HL-60 (cell line): ENCODE measurements around the gene UBL3.

Experiments
- DNase-seq, 2 experiments: peaks; one replicate each; pipeline ENCODE4 v3.0.0-alpha.2; 2010 to 2020; ENCODE audit warnings: low read depth in 1 of 2, low spot score in 1 of 2
- H3K27ac ChIP-seq: fragments of 250-450 bp; sonication (Bioruptor Pico); replicated peaks from 2 replicates; pipeline ENCODE4 v1.5.1; 2020; ENCODE audit warnings: mild to moderate bottlenecking, moderate library complexity
- H3K27me3 ChIP-seq: fragments of 250-450 bp; sonication (Bioruptor Pico); 2 replicates; pipeline ENCODE4 v1.5.1; 2021; ENCODE audit warnings: mild to moderate bottlenecking, moderate library complexity; ENCODE audit not compliant: insufficient read depth, poor library complexity, severe bottlenecking
- H3K4me3 ChIP-seq: replicated peaks from 2 replicates; pipeline ENCODE4 v1.5.1; 2011; ENCODE audit warnings: mild to moderate bottlenecking, control low read depth, low read length; ENCODE audit not compliant: insufficient read depth
- GABPA ChIP-seq: IDR thresholded peaks from 2 replicates; pipeline ENCODE4 v1.6.1; 2012; ENCODE audit warnings: low read depth
- POLR2AphosphoS5 ChIP-seq: IDR thresholded peaks from 2 replicates; pipeline ENCODE4 v1.6.1; 2012; ENCODE audit warnings: low read depth
- REST ChIP-seq: IDR thresholded peaks from 2 replicates; pipeline ENCODE4 v1.6.1; 2012; ENCODE audit warnings: low read depth; ENCODE audit not compliant: insufficient replicate concordance
- SPI1 ChIP-seq: IDR thresholded peaks from 2 replicates; pipeline ENCODE4 v1.6.1; 2012; ENCODE audit warnings: low read depth, mild to moderate bottlenecking, borderline replicate concordance
- long read RNA-seq: library from polyadenylated mRNA; unstranded; transcript quantifications from one replicate; pipeline ENCODE4 v2.0.0, GENCODE V29; 2020
- TF ChIP-seq, protein P1 (sequence below): IDR thresholded peaks from one replicate; pipeline ENCODE4 v1.5.1; 2011; ENCODE audit warnings: low read length, control low read depth, inconsistent platforms; ENCODE audit not compliant: insufficient read depth

UBL3 gene
- long read RNA-seq, full-length matches to known transcripts = 16 of 18 reads
- long read RNA-seq, partial matches to known transcripts = 1 of 18 reads
- long read RNA-seq, other reads (novel, unspliced or antisense) = 1 of 18 reads

- Histone ChIP-seq H3K27ac (peak within 1 kb of the TSS; percentile 87), H3K27me3 (no peaks in the 10 kb centered on the region), H3K4me3 (peak within 1 kb of the TSS; percentile 82)
- TF ChIP-seq SPI1 (peak; percentile 29; the same call in 1 of the 2 replicates), POLR2AphosphoS5 (peak; percentile 72), GABPA (no peak), REST (no peak)
- TF ChIP-seq, protein P1, sequence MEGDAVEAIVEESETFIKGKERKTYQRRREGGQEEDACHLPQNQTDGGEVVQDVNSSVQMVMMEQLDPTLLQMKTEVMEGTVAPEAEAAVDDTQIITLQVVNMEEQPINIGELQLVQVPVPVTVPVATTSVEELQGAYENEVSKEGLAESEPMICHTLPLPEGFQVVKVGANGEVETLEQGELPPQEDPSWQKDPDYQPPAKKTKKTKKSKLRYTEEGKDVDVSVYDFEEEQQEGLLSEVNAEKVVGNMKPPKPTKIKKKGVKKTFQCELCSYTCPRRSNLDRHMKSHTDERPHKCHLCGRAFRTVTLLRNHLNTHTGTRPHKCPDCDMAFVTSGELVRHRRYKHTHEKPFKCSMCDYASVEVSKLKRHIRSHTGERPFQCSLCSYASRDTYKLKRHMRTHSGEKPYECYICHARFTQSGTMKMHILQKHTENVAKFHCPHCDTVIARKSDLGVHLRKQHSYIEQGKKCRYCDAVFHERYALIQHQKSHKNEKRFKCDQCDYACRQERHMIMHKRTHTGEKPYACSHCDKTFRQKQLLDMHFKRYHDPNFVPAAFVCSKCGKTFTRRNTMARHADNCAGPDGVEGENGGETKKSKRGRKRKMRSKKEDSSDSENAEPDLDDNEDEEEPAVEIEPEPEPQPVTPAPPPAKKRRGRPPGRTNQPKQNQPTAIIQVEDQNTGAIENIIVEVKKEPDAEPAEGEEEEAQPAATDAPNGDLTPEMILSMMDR = no peak
- DNase-seq = peak; percentile 86 to 97
Measured at GRCh38 chr13:29850213-29850898, at the start of gene UBL3. UBL3 (minus strand) TSS chr13:29850617; CDS start chr13:29849538, 1,079 bp downstream.

DNA sequence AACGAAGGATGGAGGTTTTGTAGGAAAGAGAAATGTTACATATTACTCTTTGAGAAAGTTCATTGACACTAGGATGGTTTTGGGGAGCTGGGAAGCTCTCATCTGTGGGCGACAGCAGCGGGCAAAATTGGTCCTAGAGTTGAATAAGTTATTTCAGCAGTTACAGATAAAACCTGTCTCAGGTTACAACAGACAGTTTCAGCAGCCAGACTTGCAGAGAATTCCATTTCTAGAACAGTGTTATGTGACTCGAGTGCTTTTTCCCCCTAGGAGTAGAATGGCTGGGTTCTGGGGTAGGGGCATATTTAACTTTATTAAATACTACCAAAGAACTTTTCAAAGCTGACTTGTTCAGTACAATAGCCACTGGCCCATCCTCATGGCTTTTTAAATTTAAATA lies 46.7 kb upstream of the UBL3 start:
- DNase-seq = no peak
- no peak for TF ChIP-seq SPI1
- TF ChIP-seq, protein P1 = no peak
- TF ChIP-seq REST = no peak
- TF ChIP-seq GABPA = no peak
- TF ChIP-seq POLR2AphosphoS5 = no peak
- Histone ChIP-seq H3K4me3 (no peak overlapping the region), H3K27me3 (no peaks in the 10 kb centered on the region), H3K27ac (no peak overlapping the region)

- TF ChIP-seq, protein P1 = no peak
- TF ChIP-seq REST (no peak), SPI1 (no peak), POLR2AphosphoS5 (no peak), GABPA (no peak)
- Histone ChIP-seq H3K4me3 (no peak overlapping the region), H3K27ac (no peak overlapping the region), H3K27me3 (no peaks in the 10 kb centered on the region)
- DNase-seq = no peak
Measured at GRCh38 chr13:29893438-29893837, 43.0 kb upstream of the UBL3 start.
